SK-N-SH (cell line): Measurements from ENCODE around the gene SLC26A8.

ENCODE experiments used
- CHD2 ChIP-seq: fragments of 150-350 bp; IDR thresholded peaks from 2 replicates; pipeline ENCODE4 v1.6.1; 2018; ENCODE audit warnings: low read length; ENCODE audit not compliant: partially characterized antibody
- ELF1 ChIP-seq: IDR thresholded peaks from 2 replicates; pipeline ENCODE4 v1.4.0; 2012
- EP300 ChIP-seq, 2 experiments: IDR thresholded peaks; 2 replicates each; pipeline versions ENCODE4 v1.4.0 to v1.6.1; 2012; ENCODE audit warnings: borderline replicate concordance in 1 of 2, low read depth in 1 of 2, low read length in 1 of 2
- EZH2phosphoT487 ChIP-seq: fragments of 200-600 bp; sonication (generic); IDR thresholded peaks from 2 replicates; pipeline ENCODE4 v1.6.1; 2017; ENCODE audit warnings: low read depth, mixed run types, mild to moderate bottlenecking, antibody characterized with exemption, moderate library complexity, borderline replicate concordance
- FOSL2 ChIP-seq: IDR thresholded peaks from 2 replicates; pipeline ENCODE4 v1.4.0; 2012; ENCODE audit warnings: low read depth, mild to moderate bottlenecking, moderate library complexity, borderline replicate concordance
- RAD21 ChIP-seq: IDR thresholded peaks from 2 replicates; pipeline ENCODE4 v1.6.1; 2012; ENCODE audit warnings: mild to moderate bottlenecking, low read length
- SIN3A ChIP-seq: IDR thresholded peaks from 2 replicates; pipeline ENCODE4 v1.6.1; 2012; ENCODE audit warnings: low read depth, mild to moderate bottlenecking, low read length, moderate library complexity, borderline replicate concordance
- TAF1 ChIP-seq: IDR thresholded peaks from 2 replicates; pipeline ENCODE4 v1.6.1; 2012; ENCODE audit warnings: low read depth, mild to moderate bottlenecking, low read length, moderate library complexity, borderline replicate concordance
- YY1 ChIP-seq: IDR thresholded peaks from 2 replicates; pipeline ENCODE4 v1.4.0; 2012; ENCODE audit warnings: low read depth, mild to moderate bottlenecking
- TF ChIP-seq, protein P1 (sequence below): IDR thresholded peaks from 2 replicates; pipeline ENCODE4 v1.4.0; 2012; ENCODE audit warnings: low read depth
- TF ChIP-seq, protein P2 (sequence below): fragments of 200-600 bp; sonication (generic); IDR thresholded peaks from 2 replicates; pipeline ENCODE4 v1.6.1; 2017; ENCODE audit warnings: antibody characterized with exemption, mild to moderate bottlenecking, moderate library complexity
- TF ChIP-seq, protein P3 (sequence below): IDR thresholded peaks from 2 replicates; pipeline ENCODE4; 2012

DNA sequence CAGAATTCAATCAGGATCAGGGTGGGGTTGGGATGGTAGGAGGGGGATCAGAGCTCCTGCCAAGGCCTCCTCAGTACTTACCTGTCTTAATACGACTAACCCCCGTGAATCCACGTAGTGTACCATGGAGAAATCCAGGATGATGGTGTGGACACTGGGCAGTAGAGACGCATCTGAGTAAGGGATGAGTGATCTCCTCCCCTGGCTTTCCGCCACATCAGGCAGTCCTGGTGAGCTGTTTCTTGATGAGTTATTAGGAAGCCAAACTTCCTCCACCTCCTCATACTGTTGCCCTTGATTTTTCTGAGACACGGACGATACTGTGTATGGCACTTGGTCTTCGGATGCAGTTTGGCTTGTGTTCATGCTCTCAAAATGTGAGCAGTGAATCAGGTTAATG is 69.4 kb downstream of the SLC26A8 start:
- TF ChIP-seq ELF1, result no peak
- TF ChIP-seq EZH2phosphoT487, result no peak
- TF ChIP-seq, protein P1, sequence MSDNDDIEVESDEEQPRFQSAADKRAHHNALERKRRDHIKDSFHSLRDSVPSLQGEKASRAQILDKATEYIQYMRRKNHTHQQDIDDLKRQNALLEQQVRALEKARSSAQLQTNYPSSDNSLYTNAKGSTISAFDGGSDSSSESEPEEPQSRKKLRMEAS, result no peak
- TF ChIP-seq, protein P2, sequence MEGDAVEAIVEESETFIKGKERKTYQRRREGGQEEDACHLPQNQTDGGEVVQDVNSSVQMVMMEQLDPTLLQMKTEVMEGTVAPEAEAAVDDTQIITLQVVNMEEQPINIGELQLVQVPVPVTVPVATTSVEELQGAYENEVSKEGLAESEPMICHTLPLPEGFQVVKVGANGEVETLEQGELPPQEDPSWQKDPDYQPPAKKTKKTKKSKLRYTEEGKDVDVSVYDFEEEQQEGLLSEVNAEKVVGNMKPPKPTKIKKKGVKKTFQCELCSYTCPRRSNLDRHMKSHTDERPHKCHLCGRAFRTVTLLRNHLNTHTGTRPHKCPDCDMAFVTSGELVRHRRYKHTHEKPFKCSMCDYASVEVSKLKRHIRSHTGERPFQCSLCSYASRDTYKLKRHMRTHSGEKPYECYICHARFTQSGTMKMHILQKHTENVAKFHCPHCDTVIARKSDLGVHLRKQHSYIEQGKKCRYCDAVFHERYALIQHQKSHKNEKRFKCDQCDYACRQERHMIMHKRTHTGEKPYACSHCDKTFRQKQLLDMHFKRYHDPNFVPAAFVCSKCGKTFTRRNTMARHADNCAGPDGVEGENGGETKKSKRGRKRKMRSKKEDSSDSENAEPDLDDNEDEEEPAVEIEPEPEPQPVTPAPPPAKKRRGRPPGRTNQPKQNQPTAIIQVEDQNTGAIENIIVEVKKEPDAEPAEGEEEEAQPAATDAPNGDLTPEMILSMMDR, result no peak
- no peak for TF ChIP-seq SIN3A
- TF ChIP-seq RAD21, result no peak
- TF ChIP-seq YY1, result no peak
- TF ChIP-seq FOSL2, result no peak
- TF ChIP-seq, protein P3, sequence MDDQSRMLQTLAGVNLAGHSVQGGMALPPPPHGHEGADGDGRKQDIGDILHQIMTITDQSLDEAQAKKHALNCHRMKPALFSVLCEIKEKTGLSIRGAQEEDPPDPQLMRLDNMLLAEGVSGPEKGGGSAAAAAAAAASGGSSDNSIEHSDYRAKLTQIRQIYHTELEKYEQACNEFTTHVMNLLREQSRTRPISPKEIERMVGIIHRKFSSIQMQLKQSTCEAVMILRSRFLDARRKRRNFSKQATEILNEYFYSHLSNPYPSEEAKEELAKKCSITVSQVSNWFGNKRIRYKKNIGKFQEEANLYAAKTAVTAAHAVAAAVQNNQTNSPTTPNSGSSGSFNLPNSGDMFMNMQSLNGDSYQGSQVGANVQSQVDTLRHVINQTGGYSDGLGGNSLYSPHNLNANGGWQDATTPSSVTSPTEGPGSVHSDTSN, result no peak
- TF ChIP-seq CHD2, result no peak
- no peak for TF ChIP-seq EP300 (IDR thresholded peaks at IDR 0.05; ENCODE audit: borderline replicate concordance in 1 of 2, low read depth in 1 of 2, low read length in 1 of 2)
- no peak for TF ChIP-seq TAF1
